ENCODE measurements around the gene CD40.
A peak's percentile ranks its signal among the peaks of the same experiment; 100 is the strongest.
"Not testable (repeated sequence)": the region's sequence is repeated elsewhere in the genome, so short reads cannot be mapped to it uniquely, and the experiment has no call there.

Gene CD40

DNA sequence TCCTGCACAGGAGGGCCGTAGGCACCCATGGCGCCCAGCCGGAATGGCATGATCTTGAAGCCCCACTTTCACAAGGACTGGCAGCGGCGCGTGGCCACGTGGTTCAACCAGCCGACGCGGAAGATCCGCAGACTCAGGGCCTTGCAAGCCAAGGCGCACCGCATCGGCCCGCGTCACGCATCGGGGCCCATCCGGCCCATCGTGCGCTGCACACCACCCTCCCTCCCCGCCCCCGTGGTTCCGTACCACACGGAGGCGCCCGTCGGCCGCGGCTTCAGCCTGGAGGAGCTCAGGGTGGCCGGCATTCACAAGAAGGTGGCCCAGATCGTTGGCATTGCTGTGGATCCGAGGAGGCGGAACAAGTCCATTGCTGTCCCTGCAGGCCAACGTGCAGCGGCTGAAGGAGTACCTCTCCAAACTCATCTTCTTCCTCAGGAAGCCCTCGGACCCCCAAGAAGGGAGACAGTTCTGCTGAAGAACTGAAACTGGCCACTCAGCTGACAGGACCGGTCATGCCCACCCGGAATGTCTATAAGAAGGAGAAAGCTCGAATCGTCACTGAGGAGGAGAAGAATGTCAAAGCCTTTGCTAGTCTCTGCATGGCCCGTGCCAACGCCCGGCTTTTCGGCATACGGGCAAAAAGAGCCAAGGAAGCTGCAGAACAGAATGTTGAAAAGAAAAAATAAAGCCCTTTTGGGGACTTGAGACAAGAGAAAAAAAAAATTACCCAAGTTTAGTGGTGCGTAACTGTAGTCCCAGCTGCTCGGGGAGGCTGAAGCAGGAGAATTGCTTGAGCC lies 18.4 kb upstream of the CD40 start:
- no peak for DNase-seq

DNA sequence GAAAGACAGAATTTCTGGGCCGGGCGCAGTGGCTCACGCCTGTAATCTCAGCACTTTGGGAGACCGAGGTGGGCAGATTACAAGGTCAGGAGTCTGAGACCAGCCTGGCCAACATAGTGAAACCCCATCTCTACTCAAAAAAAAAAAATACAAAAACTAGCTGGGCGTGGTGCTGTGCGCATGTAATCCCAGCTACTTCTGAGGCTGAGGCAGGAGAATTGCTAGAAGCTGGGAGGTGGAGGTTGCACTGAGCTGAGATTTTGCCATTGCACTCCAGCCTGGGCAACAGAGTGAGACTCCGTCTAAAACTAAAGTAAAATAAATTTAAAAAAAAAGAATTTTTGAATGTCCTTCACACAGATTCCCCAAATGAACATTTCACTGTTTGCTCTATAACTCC lies 17.7 kb upstream of the CD40 start:
- DNase-seq, result not testable (repeated sequence)

- DNase-seq, result no peak
Measured at GRCh38 chr20:46100988-46101387, 17.1 kb upstream of the CD40 start.

DNA sequence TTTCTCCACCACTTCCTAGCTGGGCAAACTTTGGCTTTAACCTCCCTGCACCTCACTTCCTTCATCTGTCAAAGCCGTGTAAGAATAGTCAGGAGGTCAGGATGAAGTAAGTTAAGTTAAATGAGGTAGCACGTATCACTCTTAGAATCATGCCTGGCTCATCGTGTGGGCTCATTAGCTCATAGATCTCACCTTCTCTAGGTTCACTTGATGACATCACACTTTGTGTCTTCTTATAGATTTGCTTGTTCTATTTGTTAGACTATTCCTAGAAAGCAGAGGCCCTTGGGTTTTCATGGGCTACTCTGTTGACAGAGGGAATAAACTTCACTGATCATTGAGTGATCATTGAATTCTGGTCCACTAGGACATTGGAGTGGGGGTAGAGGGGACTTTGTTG lies 16.2 kb upstream of the CD40 start:
- DNase-seq, result no peak

GRCh38 chr20:46102940-46103339 lies 15.2 kb upstream of the CD40 start:
- DNase-seq, result no peak

DNA sequence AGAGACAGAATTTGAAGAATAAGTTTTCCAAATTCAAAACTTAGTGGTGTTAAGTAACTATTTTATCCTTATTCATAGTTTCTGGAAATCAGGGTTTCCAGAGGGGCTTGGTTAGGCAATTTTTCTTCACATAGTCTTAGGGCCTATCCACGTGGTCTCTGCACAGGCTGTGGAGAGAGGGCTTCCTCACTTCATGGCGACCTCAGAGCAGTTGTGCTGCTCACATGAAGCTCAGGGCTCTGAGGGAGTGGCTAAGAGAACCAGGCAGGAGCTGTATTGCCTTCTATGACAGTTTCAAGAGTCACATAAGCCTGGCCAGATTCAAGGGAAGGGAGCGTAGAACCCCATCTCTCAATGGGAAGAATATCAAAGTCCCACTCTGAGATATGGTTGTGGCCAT lies 13.9 kb upstream of the CD40 start:
- DNase-seq, result no peak

GRCh38 chr20:46107061-46107460 lies 11.1 kb upstream of the CD40 start:
- DNase-seq, result no peak

GRCh38 chr20:46108435-46108841 lies 9.7 kb upstream of the CD40 start:
- DNase-seq, result no peak

- DNase-seq, result no peak
Measured at GRCh38 chr20:46108976-46109375, 9.1 kb upstream of the CD40 start.

DNA sequence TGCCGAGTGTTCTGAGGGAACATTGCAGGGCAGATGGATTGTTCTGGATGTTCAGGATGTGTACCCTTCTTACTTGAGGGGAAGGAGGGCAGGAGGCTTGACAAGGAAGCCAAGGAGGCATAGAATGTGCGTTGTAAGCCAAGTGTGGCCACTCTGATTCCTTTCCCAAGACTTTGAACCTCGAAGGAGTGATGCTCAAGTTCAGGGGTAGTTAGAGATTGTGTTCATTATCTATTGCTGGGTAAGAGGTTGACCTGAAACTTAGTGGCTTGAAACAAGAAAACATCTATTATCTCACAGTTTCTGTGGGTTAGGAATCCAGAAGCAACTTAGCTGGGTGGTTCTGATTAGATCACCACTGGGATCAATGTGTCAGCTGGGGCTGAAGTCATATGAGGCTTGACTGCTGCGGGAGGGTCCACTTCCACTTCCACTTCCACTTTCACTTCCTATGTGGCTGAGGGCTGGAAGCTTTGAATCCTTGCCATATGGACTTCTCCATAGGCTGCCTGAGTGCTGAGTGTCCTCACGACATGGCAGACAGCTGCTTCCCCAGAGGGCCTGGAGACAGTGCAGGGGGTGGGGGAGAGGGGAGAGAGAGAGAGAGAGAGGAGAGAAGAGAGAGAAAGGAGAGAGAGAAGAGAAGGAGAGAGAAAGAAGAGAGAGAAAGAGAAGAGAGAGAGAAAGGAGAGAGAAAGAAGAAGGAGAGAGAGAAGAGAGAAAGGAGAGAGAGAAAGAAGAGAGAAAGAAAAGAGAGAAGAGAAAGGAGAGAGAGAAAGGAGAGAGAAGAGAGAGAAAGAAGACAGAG lies 6.9 kb upstream of the CD40 start:
- peak; percentile 43 for DNase-seq

GRCh38 chr20:46111836-46112212 lies 6.3 kb upstream of the CD40 start:
- DNase-seq, result no peak

DNA sequence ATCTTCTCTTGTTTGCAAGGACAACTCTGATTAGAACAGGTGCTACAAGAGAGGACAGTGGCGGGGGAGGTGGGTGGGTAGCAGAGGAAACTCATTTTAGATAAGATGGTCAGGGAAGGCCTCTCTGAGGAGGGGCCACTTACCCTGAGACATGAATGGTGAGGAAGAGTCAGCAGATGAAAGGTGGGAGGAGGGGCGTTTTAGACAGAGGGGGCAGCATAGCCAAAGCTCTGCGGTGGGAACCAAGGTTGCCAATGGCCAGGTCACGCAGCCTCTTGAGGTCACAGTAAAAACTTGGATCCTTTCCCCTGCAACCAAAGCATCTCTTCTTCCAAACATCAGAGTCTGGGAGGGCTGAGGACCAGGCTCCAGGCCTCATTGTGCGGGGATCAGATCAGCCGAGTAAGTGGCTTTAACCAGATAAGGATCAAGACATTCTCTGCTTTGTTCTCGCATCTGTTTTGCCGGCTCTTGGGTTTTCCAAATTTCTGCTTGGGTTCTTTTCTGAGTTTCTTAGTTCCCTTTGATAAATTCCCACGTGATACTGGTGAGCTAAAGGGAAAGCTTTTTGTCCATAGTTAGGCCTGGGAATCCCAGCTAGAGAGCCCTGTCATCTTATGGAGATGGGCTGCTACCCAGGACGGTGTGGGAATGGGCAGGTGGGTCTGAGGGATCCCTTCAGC lies 5.5 kb upstream of the CD40 start:
- no peak for DNase-seq

DNA sequence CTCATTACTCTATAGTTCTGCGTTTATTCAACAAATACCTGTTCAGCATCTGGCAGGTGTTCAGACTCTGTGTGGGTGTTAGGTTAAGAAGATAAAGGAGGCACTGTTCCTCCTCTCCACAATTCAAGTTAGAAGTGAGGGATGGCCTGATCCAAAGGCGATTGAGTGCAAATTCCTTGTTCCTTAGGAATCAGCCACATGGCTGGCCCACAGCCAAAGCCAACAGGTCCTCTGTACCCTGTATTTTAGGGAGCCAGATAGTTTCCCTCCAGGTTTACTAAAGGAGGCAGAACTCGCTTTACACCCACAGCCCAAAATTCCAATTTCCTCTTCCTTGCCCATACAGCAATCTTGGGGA lies 5.0 kb upstream of the CD40 start:
- DNase-seq, result no peak

DNA sequence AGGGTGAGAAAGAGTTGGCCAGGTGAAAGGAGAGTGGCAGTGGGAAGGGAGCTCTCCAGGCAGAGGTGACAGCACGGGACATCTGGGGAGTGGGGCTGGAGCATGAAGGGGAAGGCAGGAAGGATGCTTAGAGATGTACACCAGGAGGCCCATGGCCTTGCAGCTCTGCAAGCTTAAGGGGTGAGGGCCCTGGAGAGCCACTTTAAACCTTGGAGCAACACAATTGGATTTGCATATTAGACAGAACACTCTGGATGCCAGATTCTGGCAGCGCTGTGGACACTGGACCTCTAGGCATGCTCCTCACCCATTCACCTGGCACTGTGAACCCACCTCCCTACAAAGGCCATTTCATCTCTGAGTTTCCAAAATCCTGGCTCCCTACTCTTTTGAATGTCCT lies 3.7 kb upstream of the CD40 start:
- DNase-seq, result no peak

GRCh38 chr20:46118481-46119020 lies 437 bp downstream of the CD40 start:
- DNase-seq, result no peak

DNA sequence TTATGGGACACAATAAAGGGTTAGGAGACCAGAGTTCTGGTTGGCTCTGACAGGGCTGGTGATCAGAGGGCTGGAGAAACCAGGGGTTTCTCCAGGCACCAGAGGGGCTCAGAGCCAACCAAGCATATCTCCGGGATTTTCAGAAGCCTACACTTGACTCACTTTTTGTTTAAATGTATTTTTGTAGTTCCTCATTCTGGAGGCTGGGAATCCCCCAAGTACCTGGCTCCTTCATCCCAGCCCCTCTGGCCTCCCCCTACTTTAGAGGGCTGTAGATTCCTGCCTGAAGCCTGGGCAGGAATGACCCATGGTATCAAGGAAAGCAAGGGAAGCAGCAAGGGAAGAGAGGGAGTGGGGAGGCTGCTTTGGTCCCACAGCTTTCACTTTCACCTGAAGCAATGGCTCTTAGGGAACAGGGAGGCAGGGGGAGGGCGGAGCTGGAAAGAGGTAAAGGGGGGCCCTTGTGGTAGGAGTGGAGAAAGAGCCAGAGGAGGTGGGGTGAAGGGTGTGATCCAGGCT lies 973 bp downstream of the CD40 start:
- DNase-seq, result no peak

DNA sequence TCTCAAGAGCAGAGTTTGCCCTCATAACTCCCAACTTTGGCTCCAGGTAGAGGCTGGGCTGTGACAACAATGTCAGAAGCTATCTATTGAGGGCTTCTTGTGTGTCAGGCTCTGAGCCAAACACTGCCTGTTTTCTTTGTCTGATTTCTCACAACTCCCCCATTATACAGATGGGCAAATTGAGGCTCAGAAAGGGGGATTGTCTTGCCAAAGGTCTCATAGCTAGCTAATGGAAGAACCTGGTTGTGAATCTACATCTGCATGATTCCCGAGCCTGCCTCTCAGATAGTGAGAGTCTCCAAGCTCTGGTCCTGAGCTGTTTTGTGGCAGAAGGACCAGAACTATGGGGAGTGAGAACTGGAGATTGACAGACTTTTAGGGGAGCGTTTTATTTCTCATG lies 1.4 kb downstream of the CD40 start:
- DNase-seq, result no peak

- DNase-seq, result no peak
Measured at GRCh38 chr20:46120136-46120535, 2.0 kb downstream of the CD40 start.

- no peak for DNase-seq
Measured at GRCh38 chr20:46121184-46121930, 3.2 kb downstream of the CD40 start.

DNA sequence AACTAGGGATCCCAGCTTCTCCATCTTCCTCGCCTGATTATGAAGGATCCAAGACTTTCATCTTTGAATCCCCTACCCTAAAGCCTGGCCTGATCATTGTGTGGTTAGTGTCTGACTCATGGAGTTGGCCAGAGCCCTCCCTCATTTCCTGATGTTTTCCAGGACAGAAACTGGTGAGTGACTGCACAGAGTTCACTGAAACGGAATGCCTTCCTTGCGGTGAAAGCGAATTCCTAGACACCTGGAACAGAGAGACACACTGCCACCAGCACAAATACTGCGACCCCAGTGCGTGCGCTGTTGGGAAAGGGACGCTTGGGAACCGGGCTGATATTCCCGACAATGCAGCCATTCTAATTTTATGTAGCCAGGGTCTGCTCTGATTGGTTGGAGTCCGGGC lies 4.0 kb downstream of the CD40 start:
- DNase-seq, result no peak

- DNase-seq, result no peak
Measured at GRCh38 chr20:46122516-46123481, 4.7 kb downstream of the CD40 start.
